GM21390 (cell line): ENCODE data around the gene SLC22A17.
A peak's percentile ranks its signal among the peaks of the same experiment; 100 is the strongest.

Experiments
- ATAC-seq: cut with Tn5 transposase; IDR thresholded peaks from one replicate; pipeline ENCODE4 v1.9.1; 2021; ENCODE audit not compliant: unreplicated experiment

Gene SLC22A17

DNA sequence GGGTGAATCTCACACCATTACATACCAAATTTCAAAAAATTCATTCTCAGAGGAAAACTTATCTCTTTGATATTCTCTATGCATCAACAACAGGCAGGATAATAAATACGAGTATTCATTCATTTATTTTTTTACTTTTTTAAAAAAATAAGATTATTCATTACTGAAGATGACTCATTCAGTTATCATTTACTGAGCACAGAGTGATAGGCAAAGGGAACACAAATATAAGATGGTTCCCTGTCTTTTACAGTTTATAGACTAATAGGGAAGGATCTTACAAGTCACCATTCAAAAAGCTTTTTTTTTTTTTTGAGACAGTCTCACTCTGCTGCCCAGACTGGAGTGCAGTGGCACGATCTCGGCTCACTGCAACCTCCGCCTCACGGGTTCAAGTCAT, 36.4 kb downstream of the SLC22A17 start:
- no peak for ATAC-seq

DNA sequence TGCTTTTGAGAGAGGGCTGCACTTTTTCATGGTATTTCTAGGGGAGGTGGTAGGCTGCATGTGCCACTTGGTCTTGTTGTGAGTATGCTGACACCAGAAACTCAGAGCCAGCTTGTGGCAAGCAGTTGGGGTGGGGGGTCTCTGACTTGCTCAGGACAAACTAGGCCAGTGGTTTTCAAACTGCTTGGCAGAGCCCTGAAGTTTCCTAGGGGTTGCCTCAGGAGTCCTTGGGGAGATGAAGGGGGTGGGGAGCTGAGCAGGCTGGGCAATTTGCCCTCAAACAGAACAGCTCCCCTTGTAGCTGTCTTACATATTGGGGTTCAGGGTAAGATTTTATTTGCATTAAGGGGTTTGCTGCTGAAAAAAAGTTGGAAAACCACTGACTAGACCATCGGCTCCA, 42.1 kb downstream of the SLC22A17 start:
- ATAC-seq: no peak

DNA sequence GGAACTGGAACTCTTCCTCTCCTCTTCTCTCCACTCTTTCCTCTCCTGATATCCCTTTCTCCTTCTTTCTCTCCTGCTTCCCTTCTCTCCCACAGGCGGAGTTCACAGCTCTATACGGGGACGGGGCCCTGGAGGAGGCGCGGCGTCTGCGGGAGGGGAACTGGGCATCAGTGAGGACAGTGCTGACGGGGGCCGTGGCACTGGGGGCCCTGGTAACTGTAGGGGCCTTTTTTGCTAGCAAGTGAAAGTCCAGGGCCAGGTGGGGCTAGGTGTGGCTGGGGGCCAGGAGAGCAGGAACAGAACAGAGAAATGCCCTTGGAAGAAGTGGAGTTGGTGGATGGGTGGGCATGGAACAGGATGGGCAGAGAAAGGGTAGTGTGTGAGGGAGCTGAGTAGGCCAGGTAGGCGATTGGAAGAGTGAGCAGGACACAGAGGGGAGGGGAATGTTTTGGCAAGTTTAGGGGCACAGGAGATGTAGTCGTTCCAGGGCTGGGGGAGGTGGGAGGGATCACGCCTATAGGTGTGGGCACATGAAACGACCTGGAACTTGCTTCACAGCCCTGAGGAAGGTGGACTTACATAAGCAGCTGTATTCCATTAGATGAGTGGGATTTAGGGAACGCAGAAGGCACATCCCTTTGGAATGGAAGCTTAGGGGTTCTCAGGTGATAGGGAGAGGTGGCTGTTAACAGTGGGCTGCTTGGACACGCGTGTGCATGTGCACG, 43.8 kb downstream of the SLC22A17 start:
- no peak for ATAC-seq

DNA sequence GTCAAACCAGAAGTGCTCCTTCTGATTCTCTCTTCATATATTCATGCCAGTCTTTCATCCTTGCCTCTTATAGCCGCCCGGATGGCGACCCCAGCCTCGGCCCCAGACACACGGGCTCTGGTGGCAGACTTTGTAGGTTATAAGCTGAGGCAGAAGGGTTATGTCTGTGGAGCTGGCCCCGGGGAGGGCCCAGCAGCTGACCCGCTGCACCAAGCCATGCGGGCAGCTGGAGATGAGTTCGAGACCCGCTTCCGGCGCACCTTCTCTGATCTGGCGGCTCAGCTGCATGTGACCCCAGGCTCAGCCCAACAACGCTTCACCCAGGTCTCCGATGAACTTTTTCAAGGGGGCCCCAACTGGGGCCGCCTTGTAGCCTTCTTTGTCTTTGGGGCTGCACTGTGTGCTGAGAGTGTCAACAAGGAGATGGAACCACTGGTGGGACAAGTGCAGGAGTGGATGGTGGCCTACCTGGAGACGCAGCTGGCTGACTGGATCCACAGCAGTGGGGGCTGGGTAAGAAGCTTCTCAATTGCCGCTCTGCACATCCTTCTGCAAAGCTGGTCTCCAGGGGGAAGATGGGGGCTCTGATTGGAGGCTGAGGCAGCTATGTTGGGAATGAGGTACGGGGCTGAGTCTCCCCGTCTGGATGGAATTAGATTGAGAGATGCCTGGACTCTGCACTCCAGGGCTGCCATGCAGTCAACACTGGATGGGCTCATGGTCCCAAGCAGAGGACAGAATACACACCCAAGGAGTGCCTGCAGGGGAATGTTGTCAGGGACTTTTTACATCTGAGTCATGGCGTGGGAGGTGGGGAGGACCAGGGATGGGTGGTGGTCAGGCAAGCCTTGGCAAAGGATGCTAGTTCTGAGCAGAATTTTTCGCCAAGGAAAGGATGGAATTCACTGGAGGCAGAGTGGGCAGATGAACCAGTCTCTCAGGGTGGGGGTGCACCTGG, 44.7 kb downstream of the SLC22A17 start:
- no peak for ATAC-seq

DNA sequence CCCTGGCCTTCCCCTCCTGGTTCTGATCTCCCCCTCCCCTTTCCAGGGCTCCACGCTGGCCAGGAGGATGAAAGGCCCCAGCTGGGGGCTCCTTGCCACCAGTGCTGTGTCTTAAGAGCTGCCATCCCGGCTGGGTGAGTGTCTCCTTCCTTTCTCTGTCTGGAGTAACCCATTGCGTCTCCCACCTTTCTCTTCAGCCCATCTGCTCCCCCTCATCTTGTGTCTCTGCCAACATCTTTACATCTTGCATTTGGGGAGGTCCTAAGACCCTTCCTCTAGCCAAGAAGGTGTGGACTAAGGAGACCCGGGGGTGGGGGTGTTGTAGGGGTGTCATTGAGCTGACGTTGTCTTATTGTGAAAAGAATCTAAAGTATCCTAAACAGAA, 45.5 kb downstream of the SLC22A17 start:
- no peak for ATAC-seq

DNA sequence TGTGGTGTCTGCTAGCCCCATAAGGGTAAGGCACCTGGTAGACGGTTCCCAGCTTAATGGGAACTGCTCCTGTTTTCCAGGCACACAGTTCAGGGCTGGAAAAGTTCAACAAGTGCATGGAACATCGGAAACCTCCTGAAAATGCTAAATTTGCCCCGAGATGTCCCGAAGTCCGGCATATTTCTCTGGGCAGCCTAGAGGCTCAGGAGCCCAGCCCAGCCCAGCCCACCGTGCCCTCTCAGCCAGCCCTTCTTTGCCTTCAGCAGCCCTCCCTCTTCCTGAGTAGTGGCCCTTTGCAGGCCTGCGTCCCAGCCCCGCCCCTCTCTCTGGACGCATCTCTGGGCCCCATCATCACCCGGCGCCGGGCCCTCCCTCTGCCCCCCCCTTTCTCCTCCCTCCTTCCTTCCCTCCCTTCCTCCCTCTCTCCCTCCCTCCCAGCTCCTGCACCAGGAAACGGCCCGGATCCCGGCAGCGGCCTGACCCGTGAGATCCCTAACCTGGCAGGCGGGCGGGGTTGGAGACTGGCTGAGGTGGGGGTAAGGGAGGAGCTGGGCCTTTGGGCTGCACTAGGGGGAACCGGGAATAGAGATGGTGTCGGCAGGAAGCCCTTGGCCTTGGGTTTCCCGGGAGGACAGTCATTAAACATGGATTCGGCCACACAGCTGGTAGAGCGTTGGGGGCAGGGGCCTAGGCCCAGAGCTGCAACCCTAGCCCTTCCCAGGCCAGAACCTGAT, 46.1 kb downstream of the SLC22A17 start, which contains the start of gene BCL2L2:
BCL2L2 (plus strand) TSS at position 422 of the 734 bp plus-strand sequence. CDS start 935 bp downstream, outside the sequence.
- no peak for ATAC-seq

DNA sequence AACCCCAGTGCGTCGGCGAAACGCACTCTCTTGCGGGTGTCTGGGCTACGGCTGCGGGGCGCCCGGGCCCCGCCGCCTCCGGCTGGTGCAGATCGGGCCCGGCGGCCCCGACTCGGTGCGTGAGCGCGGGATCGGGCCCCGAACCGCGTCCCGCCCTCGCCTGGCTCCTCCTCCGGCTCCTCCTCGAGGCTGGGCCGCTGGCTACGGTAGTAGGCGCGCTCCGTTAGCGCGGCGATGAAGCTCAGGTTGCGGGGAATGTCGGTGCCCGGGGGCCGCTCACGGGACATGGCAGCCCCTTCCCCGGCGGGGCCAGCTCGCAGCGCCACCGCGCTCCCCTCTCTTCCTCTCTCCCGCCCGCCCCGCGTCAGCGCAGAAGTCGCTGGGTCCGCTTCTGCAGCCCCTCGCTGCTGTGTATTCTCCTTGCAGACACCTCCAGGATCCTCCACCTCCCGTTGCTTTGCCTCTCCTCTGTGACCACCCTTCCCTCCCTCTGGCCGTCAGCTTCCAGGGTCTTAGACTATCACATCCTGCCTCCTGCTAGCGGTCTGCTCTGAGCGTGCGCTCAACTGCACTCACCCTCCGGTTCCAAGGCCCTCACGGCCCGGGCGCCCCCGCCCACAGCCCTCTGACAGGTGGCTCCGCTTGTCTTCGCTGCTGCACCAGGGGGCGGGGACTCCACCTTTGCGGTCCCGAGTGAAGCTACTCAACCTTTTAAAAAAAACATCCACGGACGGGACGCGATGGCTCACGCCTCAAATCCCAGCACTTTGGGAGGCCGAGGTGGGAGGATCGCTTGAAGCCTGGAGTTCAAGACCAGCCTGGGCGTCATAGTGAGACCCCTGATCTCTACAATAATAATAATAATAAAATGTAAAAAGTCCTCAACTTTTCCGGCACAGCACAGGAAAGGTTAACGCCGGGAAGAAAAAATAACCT, 50.1 kb downstream of the SLC22A17 start, which contains the start of gene PPP1R3E:
PPP1R3E (minus strand) TSS at position 570 of the 936 bp plus-strand sequence; CDS start at position 287, 283 bp downstream.
- ATAC-seq: peak; percentile 36

DNA sequence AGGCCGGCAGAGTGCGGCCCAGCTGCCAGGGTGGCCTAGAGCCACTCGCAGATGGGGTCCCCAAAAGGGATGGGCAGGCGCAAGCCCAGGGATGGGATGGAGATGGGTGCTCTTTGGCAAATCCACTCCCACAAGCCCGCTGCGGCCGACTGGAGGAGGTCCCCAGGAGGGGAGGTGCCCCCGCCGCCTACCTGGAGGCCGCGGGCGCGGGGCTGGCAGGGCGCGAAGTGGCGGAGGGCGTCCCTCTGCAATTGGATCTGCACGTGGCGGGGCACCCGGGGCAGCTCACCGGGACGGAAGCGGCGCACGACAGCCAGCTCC, 50.8 kb downstream of the SLC22A17 start:
- peak; percentile 12 for ATAC-seq

DNA sequence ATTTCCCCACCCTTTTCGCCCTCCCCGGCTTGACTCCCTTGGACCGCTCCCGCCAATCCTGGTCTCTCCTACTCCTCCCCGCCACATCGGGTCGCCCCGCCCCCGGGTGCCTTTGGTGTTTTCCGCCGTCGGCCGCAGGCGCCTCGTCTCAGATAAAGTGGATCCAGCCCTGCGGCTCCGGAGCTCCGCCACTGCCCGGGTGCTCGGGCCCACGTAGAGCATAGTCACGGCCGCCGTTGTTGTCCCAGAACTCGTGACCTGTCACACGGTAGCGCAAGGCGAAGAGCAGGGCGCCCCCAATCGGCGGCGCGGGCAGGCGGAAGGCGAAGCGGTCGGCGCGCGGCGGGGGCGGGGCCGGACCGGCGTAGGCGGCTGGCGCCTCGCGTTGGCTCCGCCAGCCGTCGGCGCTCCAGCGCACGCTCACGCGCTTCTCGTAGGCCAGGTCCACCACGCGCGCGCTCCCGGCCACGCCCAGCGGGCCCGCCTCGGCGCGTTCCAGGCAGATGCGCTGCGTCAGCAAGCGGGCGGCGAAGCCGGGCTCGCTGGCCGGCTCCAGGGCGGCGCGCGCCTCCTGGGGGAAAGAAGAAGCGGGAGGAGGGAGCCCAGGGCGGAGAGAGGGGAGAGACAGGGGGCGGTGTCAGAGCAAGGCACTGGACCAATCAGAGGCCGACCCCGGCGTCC, 51.3 kb downstream of the SLC22A17 start:
- peak; percentile 75 for ATAC-seq

DNA sequence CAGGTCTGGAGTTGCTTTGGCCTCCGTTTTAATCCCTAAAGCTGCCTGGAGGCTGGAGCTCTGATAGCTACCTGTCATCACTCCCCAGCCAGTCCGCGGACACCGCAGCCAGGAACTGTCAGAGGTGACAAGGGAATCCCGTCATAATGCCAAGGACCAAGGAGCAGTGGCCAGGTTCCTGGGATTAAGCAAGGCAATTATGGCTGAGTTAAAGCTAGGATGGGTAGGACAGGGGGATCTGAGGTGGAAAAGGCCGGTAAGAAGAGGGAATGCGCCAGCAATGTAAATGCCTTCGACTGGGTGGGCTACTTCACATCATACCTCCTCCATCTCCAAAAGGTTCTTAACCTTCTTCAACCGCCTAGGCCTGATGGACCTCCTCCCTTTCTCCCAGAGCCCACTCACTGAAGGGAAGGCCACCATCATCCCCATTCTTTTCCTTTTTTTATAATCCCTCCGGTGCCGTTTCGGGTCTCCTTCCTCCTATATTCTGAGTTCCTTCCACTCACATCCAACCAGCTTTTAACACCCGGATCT, 51.9 kb downstream of the SLC22A17 start:
- no peak for ATAC-seq

DNA sequence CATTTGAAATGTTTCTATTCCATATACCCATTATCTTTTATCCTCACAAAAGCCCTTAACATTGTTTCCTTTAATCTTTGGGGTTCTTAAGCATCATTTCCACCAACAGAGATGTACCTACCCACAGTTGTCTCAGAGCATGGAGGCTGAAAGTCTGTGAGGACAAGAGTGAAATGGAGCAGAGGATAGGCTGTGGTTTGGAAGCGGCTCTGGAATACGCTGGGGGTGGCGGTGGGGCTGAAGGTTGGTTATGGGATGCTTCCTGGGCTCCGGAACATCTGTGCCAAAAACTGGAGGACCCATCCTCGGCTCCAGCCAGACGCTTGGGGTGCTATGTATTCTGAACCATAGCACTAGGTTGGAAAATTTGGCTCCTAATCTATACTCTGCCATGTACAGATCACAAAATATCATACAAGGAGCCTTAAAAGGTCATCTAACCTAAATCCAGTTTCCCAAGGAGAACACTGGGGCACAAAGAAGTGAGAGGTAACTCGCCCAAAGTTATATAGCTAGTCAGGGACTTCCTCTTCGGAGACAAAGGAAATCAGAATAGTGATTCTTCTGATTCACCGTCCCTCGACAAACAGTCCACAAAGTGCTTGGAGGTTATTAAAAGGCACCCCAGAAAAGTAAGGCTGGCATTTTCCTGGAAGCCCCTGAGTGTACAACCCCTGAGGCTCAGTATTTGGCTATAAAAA, 52.6 kb downstream of the SLC22A17 start:
- ATAC-seq: no peak

DNA sequence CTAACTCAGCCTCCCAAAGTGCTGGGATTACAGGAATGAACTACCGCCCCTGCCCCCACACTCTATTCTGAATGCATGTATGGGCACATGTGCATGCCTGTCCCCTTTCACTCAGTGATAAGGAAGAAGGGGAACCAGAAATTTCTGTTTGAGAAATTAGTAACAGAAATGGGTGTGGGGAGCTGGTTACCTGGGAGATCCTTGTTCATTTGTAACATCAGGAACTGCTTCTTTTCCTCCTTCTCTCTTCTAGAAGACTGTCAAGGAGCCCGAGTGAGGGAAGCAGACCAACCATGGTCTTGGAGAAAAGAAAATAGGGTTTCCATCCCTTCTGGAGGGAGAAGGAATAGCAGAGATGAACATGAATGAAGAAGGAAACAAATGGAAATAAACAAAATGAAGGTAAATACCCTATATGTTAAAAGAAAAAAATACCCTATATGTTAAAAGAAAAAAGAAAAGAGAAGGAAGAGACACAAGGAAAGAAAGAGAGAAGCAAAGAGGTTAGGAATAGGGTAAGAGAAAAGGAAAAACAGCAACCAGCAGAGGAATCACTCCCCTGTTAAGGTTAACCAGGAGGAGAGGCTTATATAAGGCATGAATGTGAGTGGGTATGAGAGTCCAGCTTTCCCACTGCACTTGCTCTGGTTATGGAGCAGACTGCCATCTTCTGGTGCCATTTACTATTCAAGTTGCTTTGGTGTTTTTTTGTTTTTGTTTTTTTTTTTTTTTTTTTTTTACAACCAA, 53.3 kb downstream of the SLC22A17 start:
- ATAC-seq: no peak

DNA sequence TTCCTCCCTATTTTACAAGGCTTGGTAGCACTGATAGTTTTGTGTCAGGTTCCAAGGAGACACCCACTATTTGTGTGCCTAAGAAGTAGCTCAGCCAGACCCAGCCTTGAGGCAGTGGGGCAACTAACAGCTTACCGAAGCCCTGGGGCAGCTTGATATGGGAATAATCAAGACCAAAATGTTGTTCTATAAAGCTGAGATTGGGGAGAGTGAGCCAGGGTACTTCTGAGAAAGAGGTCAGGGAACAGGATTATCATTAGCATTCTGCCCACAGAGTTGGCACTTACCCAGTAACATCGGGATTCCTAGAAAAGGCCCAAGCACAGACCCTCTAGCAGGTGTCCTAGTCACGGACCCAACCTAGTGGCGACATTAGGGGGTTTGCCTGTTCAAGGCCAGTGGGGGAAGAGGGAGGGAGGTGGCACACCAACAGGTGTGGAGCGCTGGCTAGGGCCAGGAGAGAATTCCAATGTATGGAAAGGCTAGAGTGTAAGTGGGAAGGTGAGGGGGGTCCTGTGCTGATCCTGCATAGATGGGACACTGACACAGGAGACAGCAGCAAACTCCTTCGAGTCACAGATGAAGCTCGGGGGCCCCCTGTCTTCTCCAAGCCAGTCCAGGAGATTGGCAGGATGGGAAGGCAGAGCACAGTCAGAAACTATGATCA, 54.9 kb downstream of the SLC22A17 start:
- no peak for ATAC-seq

DNA sequence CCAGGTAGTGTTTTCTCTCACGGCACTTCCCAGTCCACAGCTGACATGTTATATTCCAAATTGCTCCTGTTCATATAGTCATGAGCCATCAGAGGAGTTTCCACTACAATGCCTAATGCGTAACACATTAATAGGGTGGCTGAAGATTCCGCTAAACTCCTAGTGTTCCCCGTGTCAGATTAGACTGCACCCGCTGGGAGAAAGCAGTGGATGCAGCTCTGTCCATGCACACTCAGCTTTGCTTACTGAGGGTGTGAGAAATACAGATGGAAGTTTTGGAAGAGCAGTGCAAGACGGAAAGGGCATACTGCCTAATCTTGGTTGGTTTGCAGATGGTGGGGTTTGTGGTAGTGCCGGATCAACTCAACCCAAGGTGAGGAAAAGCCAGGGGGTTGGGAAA, 55.6 kb downstream of the SLC22A17 start:
- ATAC-seq: no peak
